GM18868 (cell line): Measurements from ENCODE around the gene ZNF695.
A peak's percentile ranks its signal among the peaks of the same experiment; 100 is the strongest.

Source experiments
- ATAC-seq: cut with Tn5 transposase; IDR thresholded peaks from one replicate; pipeline ENCODE4 v1.9.1; 2021; ENCODE audit warnings: mild to moderate bottlenecking, moderate library complexity; ENCODE audit not compliant: unreplicated experiment

Gene ZNF695

GRCh38 chr1:246959944-246960693 lies 47.7 kb downstream of the ZNF695 start:
- peak; percentile 77 for ATAC-seq

GRCh38 chr1:246954126-246954525 lies 53.7 kb downstream of the ZNF695 start:
- ATAC-seq: no peak

- ATAC-seq: no peak
These were observed 56.4 kb downstream of the ZNF695 start for GRCh38 chr1:246951413-246951812.

- ATAC-seq: no peak
These were observed 57.9 kb downstream of the ZNF695 start for GRCh38 chr1:246949956-246950355.

- ATAC-seq: no peak
These were observed 60.6 kb downstream of the ZNF695 start for GRCh38 chr1:246947255-246947654.

DNA sequence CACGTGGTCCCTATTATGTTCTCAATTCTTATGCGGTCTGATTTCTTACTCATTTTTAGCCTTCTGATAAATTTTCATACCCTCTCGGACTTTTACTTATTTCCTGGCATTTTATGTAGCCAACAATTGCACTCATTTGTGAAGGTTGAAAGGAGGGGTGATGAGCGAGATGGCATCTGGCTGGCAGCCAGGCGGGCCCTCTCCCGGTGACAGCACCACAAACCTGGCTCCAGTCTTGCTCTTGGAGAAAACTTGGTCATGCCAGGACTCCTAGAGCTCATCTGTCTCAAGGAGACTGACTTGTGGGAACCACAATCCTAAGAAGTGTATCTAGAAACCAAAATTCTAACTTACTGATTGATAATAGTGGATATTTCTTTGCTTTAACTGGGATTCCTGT lies 61.5 kb downstream of the ZNF695 start:
- no peak for ATAC-seq
